HepG2 (cell line): ENCODE data around the gene OGFOD3. TPM values are rescaled to one million over a fixed set of nuclear protein-coding genes. Genes with fewer than 3 reads are reported as not detected.

Source experiments
- CCDC6 ChIP-seq: sonication (generic); formaldehyde crosslinking; IDR thresholded peaks from 2 replicates; pipeline ENCODE4 v1.8.1; 2022; ENCODE audit warnings: mild to moderate bottlenecking, missing genetic modification reagents, moderate library complexity
- CHD2 ChIP-seq: IDR thresholded peaks from 2 replicates; pipeline ENCODE4 v1.6.1; 2011; ENCODE audit warnings: low read depth, low read length, improper control_type of control experiment
- CREB1 ChIP-seq, 2 experiments: fragments of 450-650 bp in 1 of 2; IDR thresholded peaks; 2 replicates each; pipeline ENCODE4 v1.6.1; 2016 to 2017; ENCODE audit warnings: control low read depth in 1 of 2, mild to moderate bottlenecking in 1 of 2, missing compliant biosample characterization in 1 of 2, missing genetic modification characterization in 1 of 2
- E2F2 ChIP-seq: sonication (generic); formaldehyde crosslinking; IDR thresholded peaks from 2 replicates; pipeline ENCODE4 v1.4.0; 2020; ENCODE audit warnings: missing genetic modification reagents, borderline replicate concordance
- ELF1 ChIP-seq: sonication (generic); formaldehyde crosslinking; IDR thresholded peaks from 2 replicates; pipeline ENCODE4 v1.4.0; 2020; ENCODE audit warnings: missing genetic modification reagents
- FOXK1 ChIP-seq: sonication (generic); formaldehyde crosslinking; IDR thresholded peaks from 2 replicates; pipeline ENCODE4 v1.4.0; 2020; ENCODE audit warnings: low read depth, missing genetic modification reagents, borderline replicate concordance
- GABPA ChIP-seq, 2 experiments: IDR thresholded peaks; 2 replicates each; pipeline ENCODE4 v1.6.1; 2011 to 2016; ENCODE audit warnings: low read depth in 2 of 2, low read length in 1 of 2, missing biosample characterization in 1 of 2, missing genetic modification characterization in 1 of 2
- JUND ChIP-seq: sonication (generic); formaldehyde crosslinking; IDR thresholded peaks from 2 replicates; pipeline ENCODE4 v1.8.0; 2022; ENCODE audit warnings: mild to moderate bottlenecking, missing genetic modification reagents
- KLF6 ChIP-seq: IDR thresholded peaks from 2 replicates; pipeline ENCODE4 v1.8.0; 2016; ENCODE audit warnings: missing biosample characterization, missing genetic modification reagents
- MED8 ChIP-seq: sonication (generic); formaldehyde crosslinking; IDR thresholded peaks from 2 replicates; pipeline ENCODE4 v1.8.1; 2023; ENCODE audit warnings: mild to moderate bottlenecking, missing genetic modification reagents; ENCODE audit not compliant: insufficient replicate concordance
- PBX3 ChIP-seq: sonication (generic); formaldehyde crosslinking; IDR thresholded peaks from 2 replicates; pipeline ENCODE4 v1.8.1; 2023; ENCODE audit warnings: missing genetic modification reagents, inconsistent platforms, borderline replicate concordance
- PCBP1 ChIP-seq: fragments of 200-400 bp; formaldehyde crosslinking; IDR thresholded peaks from 2 replicates; pipeline ENCODE4 v1.6.1; 2017; ENCODE audit warnings: mild to moderate bottlenecking, low read depth, low read length, borderline replicate concordance
- PRDM10 ChIP-seq: sonication (generic); formaldehyde crosslinking; IDR thresholded peaks from 2 replicates; pipeline ENCODE4 v1.4.0; 2020; ENCODE audit warnings: low read depth, missing genetic modification reagents
- RBAK ChIP-seq: sonication (generic); formaldehyde crosslinking; IDR thresholded peaks from 2 replicates; pipeline ENCODE4 v1.5.1; 2020; ENCODE audit warnings: mild to moderate bottlenecking, missing genetic modification reagents
- ZBTB2 ChIP-seq: sonication (generic); formaldehyde crosslinking; IDR thresholded peaks from 2 replicates; pipeline ENCODE4 v1.8.0; 2022; ENCODE audit warnings: low read depth, missing genetic modification reagents
- ZBTB43 ChIP-seq: sonication (generic); formaldehyde crosslinking; conservative IDR thresholded peaks from 2 replicates; pipeline ENCODE4 v1.4.0; 2020; ENCODE audit warnings: missing genetic modification reagents
- ZNF235 ChIP-seq: sonication (generic); formaldehyde crosslinking; IDR thresholded peaks from 2 replicates; pipeline ENCODE4 v1.8.1; 2023; ENCODE audit warnings: mild to moderate bottlenecking, missing genetic modification reagents, borderline replicate concordance
- ZNF577 ChIP-seq: sonication (generic); formaldehyde crosslinking; IDR thresholded peaks from 2 replicates; pipeline ENCODE4 v1.4.0; 2020; ENCODE audit warnings: mild to moderate bottlenecking, low read depth, missing genetic modification reagents, borderline replicate concordance
- polyA plus RNA-seq, 8 experiments: library from polyadenylated mRNA; depleted of rRNA in 3 of 8; stranded (reverse) in 7 of 8; unstranded in 1 of 8; fragments of >200 nt; fragmentation: Illumina TruSeq in 4 of 8; extraction: Trizol in 4 of 8; gene quantifications; 2 replicates each; pipeline versions ENCODE4 v1.2.1 to v1.2.3, GENCODE V29; 2011 to 2016; ENCODE audit warnings: low read depth in 4 of 8, missing spikeins in 1 of 8, mixed read lengths in 1 of 8; ENCODE audit not compliant: insufficient read depth in 1 of 8
- total RNA-seq, 5 experiments: library from RNA; depleted of rRNA; stranded (reverse); fragments of >200 nt; fragmentation: Illumina TruSeq; extraction: Trizol; gene quantifications; 2 replicates each; pipeline ENCODE4 v1.2.3, GENCODE V29; 2016; ENCODE audit warnings: low read depth in 1 of 5

OGFOD3 gene
- total and polyA plus RNA-seq, 2 of the 13 experiments (the other 11 are each of a cell fraction or from before 2014, with no cell fraction given) = 40.0 to 42.1 TPM

- TF ChIP-seq E2F2 (CRISPR knock-in tag) (no peak; the same call in 1 of the 2 replicates), CHD2 (peak; percentile 78), PBX3 (CRISPR knock-in tag) (no peak), ZBTB2 (CRISPR knock-in tag) (peak; percentile 95), PCBP1 (no peak), ZNF235 (0 out of 2 replicates have a peak, but pooled peaks have one; percentile 53), ELF1 (no peak), FOXK1 (CRISPR knock-in tag) (no peak; the same call in 1 of the 2 replicates), MED8 (CRISPR knock-in tag) (no peak), PRDM10 (CRISPR knock-in tag) (0 out of 2 replicates have a peak, but pooled peaks have one; percentile 13), GABPA (IDR thresholded peaks at IDR 0.05; ENCODE audit: low read depth, low read length) (no peak), GABPA (CRISPR knock-in tag; IDR thresholded peaks at IDR 0.05; ENCODE audit: low read depth) (no peak), CCDC6 (CRISPR knock-in tag) (peak; percentile 97; the same call in 1 of the 2 replicates), CREB1 (IDR thresholded peaks at IDR 0.05) (peak; percentile 30; the same call in 1 of the 2 replicates), CREB1 (CRISPR knock-in tag; IDR thresholded peaks at IDR 0.05) (no peak), JUND (CRISPR knock-in tag) (peak; percentile 16; the same call in 1 of the 2 replicates), RBAK (CRISPR knock-in tag) (no peak), ZNF577 (CRISPR knock-in tag) (no peak), ZBTB43 (CRISPR knock-in tag) (peak; percentile 82), KLF6 (CRISPR knock-in tag) (peak; percentile 93)
These were observed at the start of gene OGFOD3, which contains the start of gene HEXD (continued) for GRCh38 chr17:82418001-82418986.
